ENCODE measurements around the gene PABPN1.

PABPN1 gene

DNA sequence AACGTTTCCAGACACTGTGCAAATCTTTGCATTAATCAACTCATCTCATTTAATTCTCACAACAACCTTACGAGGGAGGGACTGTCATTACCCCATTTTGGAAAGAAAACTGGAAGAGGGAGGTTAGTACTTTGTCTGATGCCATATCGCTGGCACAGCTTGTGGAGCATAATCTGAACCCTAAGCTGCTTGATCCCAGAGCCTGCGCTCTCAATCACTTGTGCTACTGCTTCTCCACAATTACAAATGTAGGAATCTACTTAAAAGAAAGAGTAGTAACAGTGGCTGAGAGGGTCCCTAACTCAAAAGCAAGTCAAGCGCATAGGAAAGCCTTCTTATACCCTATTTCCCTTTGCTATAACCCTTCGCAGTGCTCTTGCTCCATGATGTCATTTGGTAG lies 40.5 kb downstream of the PABPN1 start:
- TF ChIP-seq POLR2A (IDR thresholded peaks at IDR 0.05; ENCODE audit: extremely low read depth, insufficient read length): no peak
- TF ChIP-seq, protein P1, sequence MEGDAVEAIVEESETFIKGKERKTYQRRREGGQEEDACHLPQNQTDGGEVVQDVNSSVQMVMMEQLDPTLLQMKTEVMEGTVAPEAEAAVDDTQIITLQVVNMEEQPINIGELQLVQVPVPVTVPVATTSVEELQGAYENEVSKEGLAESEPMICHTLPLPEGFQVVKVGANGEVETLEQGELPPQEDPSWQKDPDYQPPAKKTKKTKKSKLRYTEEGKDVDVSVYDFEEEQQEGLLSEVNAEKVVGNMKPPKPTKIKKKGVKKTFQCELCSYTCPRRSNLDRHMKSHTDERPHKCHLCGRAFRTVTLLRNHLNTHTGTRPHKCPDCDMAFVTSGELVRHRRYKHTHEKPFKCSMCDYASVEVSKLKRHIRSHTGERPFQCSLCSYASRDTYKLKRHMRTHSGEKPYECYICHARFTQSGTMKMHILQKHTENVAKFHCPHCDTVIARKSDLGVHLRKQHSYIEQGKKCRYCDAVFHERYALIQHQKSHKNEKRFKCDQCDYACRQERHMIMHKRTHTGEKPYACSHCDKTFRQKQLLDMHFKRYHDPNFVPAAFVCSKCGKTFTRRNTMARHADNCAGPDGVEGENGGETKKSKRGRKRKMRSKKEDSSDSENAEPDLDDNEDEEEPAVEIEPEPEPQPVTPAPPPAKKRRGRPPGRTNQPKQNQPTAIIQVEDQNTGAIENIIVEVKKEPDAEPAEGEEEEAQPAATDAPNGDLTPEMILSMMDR (IDR thresholded peaks at IDR 0.05; ENCODE audit: low read depth, low read length): no peak
- TF ChIP-seq, protein P2, sequence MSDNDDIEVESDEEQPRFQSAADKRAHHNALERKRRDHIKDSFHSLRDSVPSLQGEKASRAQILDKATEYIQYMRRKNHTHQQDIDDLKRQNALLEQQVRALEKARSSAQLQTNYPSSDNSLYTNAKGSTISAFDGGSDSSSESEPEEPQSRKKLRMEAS (IDR thresholded peaks at IDR 0.05; ENCODE audit: low read depth, low read length): no peak
- no peak for TF ChIP-seq MYC (IDR thresholded peaks at IDR 0.05; ENCODE audit: low read depth, low read length)
- DNase-seq (ENCODE audit: low read depth): no peak
- no peak overlapping the region for H3K4me3 ChIP-seq (ENCODE audit: low read depth, low read length)

- TF ChIP-seq, protein P2 (IDR thresholded peaks at IDR 0.05; ENCODE audit: low read depth, low read length): no peak
- TF ChIP-seq MYC (IDR thresholded peaks at IDR 0.05; ENCODE audit: low read depth, low read length) (no peak), POLR2A (IDR thresholded peaks at IDR 0.05; ENCODE audit: extremely low read depth, insufficient read length) (no peak)
- TF ChIP-seq, protein P1 (IDR thresholded peaks at IDR 0.05; ENCODE audit: low read depth, low read length): no peak
- peak; percentile 16 for DNase-seq (ENCODE audit: low read depth)
- no peak overlapping the region for H3K4me3 ChIP-seq (ENCODE audit: low read depth, low read length)
Measured at GRCh38 chr14:23362200-23362599, 40.9 kb downstream of the PABPN1 start.

DNA sequence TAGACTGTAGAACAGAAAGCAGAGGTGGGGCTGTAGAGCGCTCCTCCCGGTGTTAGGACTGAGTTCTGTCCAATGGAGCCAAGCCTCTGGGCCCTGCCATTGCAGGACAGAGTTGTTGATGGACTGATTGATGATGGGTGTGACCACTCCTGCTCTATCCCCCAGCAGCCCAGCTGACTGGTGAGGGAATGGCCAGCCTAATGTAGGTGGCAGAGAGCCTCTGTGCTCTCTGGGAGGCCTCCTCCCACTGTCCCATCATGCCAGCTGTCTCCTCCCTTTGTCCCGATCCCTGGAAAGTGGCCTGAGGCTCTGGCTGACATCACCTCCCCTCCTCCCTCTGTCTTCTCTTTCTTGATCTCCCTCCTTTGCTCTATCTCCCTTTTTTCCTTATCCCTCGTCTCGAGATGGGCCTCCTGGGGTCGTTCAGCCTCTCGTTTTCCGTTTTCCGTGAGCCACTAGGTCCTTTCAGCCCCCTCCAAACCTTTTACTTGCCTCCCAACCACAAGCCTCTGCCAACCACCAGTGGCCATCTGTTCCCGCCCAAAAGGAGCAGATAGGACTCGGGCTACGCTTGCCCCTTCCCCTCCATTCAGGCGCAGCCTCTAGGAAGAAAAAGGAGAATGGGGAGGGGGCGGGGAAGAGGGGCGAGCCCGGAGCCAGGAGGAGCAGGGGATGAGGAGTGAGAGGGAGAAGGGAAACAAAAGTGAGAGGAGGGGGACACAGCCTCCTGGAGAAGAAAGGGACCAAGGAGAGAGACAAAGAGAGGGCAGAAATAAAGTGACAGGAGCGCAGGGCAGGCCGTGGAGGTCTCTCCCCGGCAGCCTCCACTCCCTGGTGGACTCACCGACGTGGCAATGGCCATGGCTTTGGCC lies 43.1 kb downstream of the PABPN1 start:
- TF ChIP-seq MYC (IDR thresholded peaks at IDR 0.05; ENCODE audit: low read depth, low read length): no peak
- TF ChIP-seq POLR2A (IDR thresholded peaks at IDR 0.05; ENCODE audit: extremely low read depth, insufficient read length): no peak
- TF ChIP-seq, protein P1 (IDR thresholded peaks at IDR 0.05; ENCODE audit: low read depth, low read length): no peak
- TF ChIP-seq, protein P2 (IDR thresholded peaks at IDR 0.05; ENCODE audit: low read depth, low read length): no peak
- no peak for DNase-seq (ENCODE audit: low read depth)
- no peak overlapping the region for H3K4me3 ChIP-seq (ENCODE audit: low read depth, low read length)

- DNase-seq (ENCODE audit: low read depth): no peak
- TF ChIP-seq POLR2A (IDR thresholded peaks at IDR 0.05; ENCODE audit: extremely low read depth, insufficient read length) (no peak), MYC (IDR thresholded peaks at IDR 0.05; ENCODE audit: low read depth, low read length) (no peak)
- TF ChIP-seq, protein P2 (IDR thresholded peaks at IDR 0.05; ENCODE audit: low read depth, low read length): no peak
- TF ChIP-seq, protein P1 (IDR thresholded peaks at IDR 0.05; ENCODE audit: low read depth, low read length): no peak
- no peak within 1 kb of the TSS for H3K4me3 ChIP-seq (ENCODE audit: low read depth, low read length)
Measured at GRCh38 chr14:23365036-23365731, 43.9 kb downstream of the PABPN1 start, which contains the start of gene EFS. EFS (minus strand) TSS chr14:23365172; CDS start chr14:23365025, 147 bp downstream.

DNA sequence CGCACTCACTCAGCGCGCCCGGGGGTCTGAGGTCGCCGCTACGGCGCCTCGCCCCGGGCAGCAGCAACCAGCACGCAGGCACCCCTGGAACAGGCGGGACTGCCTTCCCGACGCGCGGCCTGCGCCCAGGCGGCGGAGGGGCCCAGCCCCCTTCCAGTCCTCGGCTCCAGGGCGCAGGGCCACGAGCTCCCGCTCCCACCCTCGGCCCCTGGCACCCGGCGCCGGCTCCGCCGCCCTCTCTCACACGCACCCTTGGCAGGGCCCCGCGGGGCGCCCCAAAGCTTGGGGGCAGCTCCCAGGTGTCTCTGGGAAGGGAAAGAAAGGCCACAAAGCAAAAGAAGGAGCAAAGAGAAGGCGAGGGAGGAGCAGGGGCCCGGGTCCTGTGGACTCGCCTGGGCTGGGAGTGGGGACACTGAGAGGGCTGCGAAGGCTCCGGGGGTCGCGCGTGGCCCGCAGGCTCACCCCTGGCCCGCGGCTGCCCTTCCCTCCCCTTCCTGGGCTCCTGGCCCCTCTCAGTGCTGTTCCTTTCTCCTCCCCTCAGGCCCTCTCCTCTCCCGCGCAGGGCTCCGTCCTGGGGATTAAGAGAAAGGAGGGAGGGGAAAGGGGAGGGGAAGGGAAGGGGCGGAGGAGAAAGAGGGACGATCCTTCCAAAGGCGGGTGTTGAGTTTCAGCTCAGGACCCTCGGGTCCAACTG lies 44.6 kb downstream of the PABPN1 start:
- TF ChIP-seq MYC (IDR thresholded peaks at IDR 0.05; ENCODE audit: low read depth, low read length): no peak
- TF ChIP-seq, protein P1 (IDR thresholded peaks at IDR 0.05; ENCODE audit: low read depth, low read length): no peak
- TF ChIP-seq POLR2A (IDR thresholded peaks at IDR 0.05; ENCODE audit: extremely low read depth, insufficient read length): no peak
- TF ChIP-seq, protein P2 (IDR thresholded peaks at IDR 0.05; ENCODE audit: low read depth, low read length): no peak
- DNase-seq (ENCODE audit: low read depth): no peak
- no peak overlapping the region for H3K4me3 ChIP-seq (ENCODE audit: low read depth, low read length)
